Erythroblast (primary cell): ENCODE measurements around the gene MAP1LC3A.

Experiments
- GATA1 ChIP-seq: IDR thresholded peaks from 2 replicates; pipeline ENCODE4 v1.6.1; 2011; ENCODE audit warnings: low read depth, mild to moderate bottlenecking, control low read depth, low read length, moderate library complexity
- POLR2A ChIP-seq: IDR thresholded peaks from 2 replicates; pipeline ENCODE4 v1.6.1; 2011; ENCODE audit warnings: mild to moderate bottlenecking, low read length

- TF ChIP-seq POLR2A (no peak), GATA1 (no peak)
Measured at GRCh38 chr20:34570859-34571306, 12.4 kb downstream of the MAP1LC3A start.
